ENCODE measurements around the gene PCDHGB4. TPM values are rescaled to one million over a fixed set of nuclear protein-coding genes. Genes with fewer than 3 reads are reported as not detected.
"Not testable (repeated sequence)": the region's sequence is repeated elsewhere in the genome, so short reads cannot be mapped to it uniquely, and the experiment has no call there.

Gene PCDHGB4
- total RNA-seq, 4 donors from 2014 or later: 4.1 to 10.3 (median 7.2) TPM

GRCh38 chr5:141417494-141418172 lies 30.1 kb downstream of the PCDHGB4 start, which contains the start of gene PCDHGB7:
Gene PCDHGB7 (plus strand): TSS chr5:141417677. CDS start chr5:141417860, 183 bp downstream.
- not testable (repeated sequence) for H3K4me1 ChIP-seq; H3K36me3 ChIP-seq; H3K27me3 ChIP-seq; DNase-seq (ENCODE audit: low spot score in 2 of 2); H3K27ac ChIP-seq
- peaks cover 70% of the 10 kb centered on the region for H3K9me3 ChIP-seq
- peak; percentile 15 to 63 for TF ChIP-seq CTCF (IDR thresholded peaks at IDR 0.05)
- WGBS: 18% methylated on average over 31 of the region's 47 CpGs
- peak within 1 kb of the TSS; percentile 46 for H3K4me3 ChIP-seq

- no peak for TF ChIP-seq CTCF (IDR thresholded peaks at IDR 0.05)
- no peak for TF ChIP-seq POLR2A (IDR thresholded peaks at IDR 0.05)
- no peak for TF ChIP-seq EP300 (IDR thresholded peaks at IDR 0.05)
- no peak for TF ChIP-seq POLR2AphosphoS5 (IDR thresholded peaks at IDR 0.05)
- Histone ChIP-seq H3K27ac (no peak overlapping the region), H3K9me3 (peaks cover 70% of the 10 kb centered on the region), H3K27me3 (no peaks in the 10 kb centered on the region), H3K4me1 (no peaks in the 10 kb centered on the region), H3K4me3 (no peak overlapping the region), H3K36me3 (no peaks in the 10 kb centered on the region)
- no peak for DNase-seq (ENCODE audit: low spot score in 2 of 2)
- WGBS: 32% methylated on average over 15 of the region's 74 CpGs
Measured at GRCh38 chr5:141419074-141419880, 31.8 kb downstream of the PCDHGB4 start.

- H3K36me3 ChIP-seq: no peaks in the 10 kb centered on the region
- DNase-seq (ENCODE audit: low spot score in 2 of 2): no peak
- no peak within 1 kb of the TSS for H3K27ac ChIP-seq
- H3K9me3 ChIP-seq: peaks cover 64% of the 10 kb centered on the region
- no peaks in the 10 kb centered on the region for H3K4me1 ChIP-seq
- peak within 1 kb of the TSS; percentile 36 for H3K4me3 ChIP-seq
- 18% methylated on average over 40 of the region's 42 CpGs for WGBS
- H3K27me3 ChIP-seq: no peaks in the 10 kb centered on the region
- TF ChIP-seq CTCF (IDR thresholded peaks at IDR 0.05) (peak in 1 of 2 donors; percentile 13), POLR2AphosphoS5 (IDR thresholded peaks at IDR 0.05) (no peak)
Measured at GRCh38 chr5:141420855-141421488, 33.5 kb downstream of the PCDHGB4 start, which contains the start of gene PCDHGA11. Gene PCDHGA11 (plus strand): TSS chr5:141421051. CDS start chr5:141421228, 177 bp downstream.

GRCh38 chr5:141421489-141421855 lies 34.0 kb downstream of the PCDHGB4 start:
- H3K9me3 ChIP-seq: peaks cover 69% of the 10 kb centered on the region

More at GRCh38 chr5:141421489-141421855, 34.0 kb downstream of the PCDHGB4 start:
- WGBS: 14% methylated on average over 13 of the region's 13 CpGs
- Histone ChIP-seq H3K27ac (no peak overlapping the region), H3K4me1 (no peaks in the 10 kb centered on the region), H3K36me3 (no peaks in the 10 kb centered on the region), H3K4me3 (peak overlapping the region; percentile 36), H3K27me3 (no peaks in the 10 kb centered on the region)
- no peak for TF ChIP-seq POLR2AphosphoS5 (IDR thresholded peaks at IDR 0.05)
- no peak for TF ChIP-seq POLR2A (IDR thresholded peaks at IDR 0.05)
- TF ChIP-seq EP300 (IDR thresholded peaks at IDR 0.05): no peak
- no peak for TF ChIP-seq CTCF (IDR thresholded peaks at IDR 0.05)
- no peak for DNase-seq (ENCODE audit: low spot score in 2 of 2)

Measured in suprapubic skin (tissue), 4 donors.